CMK (cell line): ENCODE measurements around the gene MSX1.
A peak's percentile ranks its signal among the peaks of the same experiment; 100 is the strongest.

ENCODE experiments used
- DNase-seq: peaks from one replicate; pipeline ENCODE4 v3.0.0-alpha.2; 2010; ENCODE audit warnings: low read depth

The MSX1 gene

DNA sequence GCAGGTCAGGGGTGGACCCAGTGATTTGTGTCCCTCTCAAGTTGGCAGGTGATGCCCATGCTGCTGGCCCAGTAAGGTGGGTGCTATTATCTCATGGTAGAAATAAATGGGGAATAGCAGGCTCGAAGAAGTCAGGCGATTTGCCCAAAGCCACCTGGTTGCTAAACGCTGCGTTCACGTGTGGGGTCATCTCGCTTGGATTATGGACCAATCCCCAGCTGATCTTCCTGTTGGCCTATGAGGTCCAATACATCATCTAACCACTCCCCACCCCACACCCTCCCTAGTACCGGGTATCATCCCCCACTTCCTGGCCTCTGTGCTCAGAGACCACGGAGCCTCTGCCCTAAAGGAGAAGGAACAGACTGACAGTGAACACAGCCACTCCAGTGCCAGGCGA lies 18.3 kb upstream of the MSX1 start:
- DNase-seq = no peak

- no peak for DNase-seq
These were observed 16.7 kb upstream of the MSX1 start for GRCh38 chr4:4842476-4843441.

GRCh38 chr4:4843635-4844291 lies 15.7 kb upstream of the MSX1 start:
- DNase-seq = no peak

- DNase-seq = no peak
These were observed 14.4 kb upstream of the MSX1 start for GRCh38 chr4:4845027-4845426.

GRCh38 chr4:4847011-4847410 lies 12.5 kb upstream of the MSX1 start:
- DNase-seq = no peak

DNA sequence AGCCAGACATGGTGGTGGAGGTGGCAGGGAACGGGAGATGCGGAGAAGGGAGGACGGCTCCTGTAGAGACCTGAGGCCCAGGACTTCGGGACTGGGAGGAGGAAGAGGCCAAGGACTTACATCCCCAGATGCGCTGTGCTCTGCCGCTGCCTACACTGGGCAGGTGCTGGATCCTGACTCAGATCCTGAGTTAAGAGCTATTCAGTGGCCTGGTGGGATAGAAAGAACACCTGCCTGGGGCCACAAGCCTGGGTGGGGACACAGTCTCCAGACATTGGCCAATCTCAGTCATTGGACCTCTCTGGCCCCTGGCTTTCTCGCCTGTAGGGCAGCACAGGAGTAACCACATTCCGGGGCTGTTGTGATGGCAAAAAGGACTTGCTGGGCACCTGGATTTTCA lies 10.9 kb upstream of the MSX1 start:
- DNase-seq = no peak

DNA sequence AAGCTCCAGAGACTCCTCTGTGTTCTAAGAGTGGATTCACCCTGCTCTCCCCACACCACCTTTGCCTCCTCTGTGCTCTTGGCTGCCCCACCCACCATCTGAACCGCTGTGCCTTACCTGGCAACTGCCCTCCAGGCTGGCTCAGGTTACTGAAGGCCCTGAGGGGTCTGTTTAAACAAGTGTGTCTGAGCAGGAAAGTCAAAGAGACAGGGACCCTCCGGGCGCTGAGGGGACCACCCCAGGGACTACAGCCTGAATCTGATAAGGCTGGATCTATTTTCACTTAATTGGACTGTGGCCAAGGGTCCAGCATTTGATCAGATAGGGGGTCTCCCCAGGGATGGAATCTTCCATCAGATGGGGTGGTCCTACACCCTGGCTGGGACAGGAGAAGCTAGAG lies 10.4 kb upstream of the MSX1 start:
- no peak for DNase-seq

DNA sequence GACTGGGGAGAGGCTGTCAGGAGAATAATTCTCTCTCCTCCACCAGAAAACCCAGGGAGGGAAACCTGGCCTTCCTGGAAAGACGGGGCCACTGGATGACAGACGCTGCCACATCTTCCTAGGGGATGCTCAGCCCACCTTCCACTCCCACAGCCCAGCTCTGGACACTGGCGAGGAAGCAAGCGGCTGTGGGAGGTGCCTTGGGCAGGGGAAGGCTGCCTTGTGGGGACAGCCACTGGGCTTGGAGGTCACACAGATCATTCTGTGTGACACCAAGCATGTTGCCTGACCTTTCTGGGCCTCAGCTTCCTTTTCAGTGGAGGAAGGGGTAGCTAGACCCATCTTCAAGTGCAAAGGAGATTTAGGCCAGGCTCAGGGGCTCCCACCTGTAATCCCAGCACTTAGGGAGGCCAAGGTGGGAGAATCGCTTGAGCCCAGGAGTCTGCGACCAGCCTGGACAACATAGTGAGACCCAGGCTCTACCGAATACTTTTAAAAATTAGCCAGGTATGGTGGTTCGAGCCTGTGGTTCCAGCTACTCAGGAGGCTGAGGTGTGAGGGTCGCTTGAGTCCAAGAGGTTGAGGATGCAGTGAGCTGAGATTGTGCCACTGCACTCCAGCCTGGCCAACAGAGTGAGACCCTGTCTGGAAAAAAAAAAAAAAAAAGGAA lies 9.8 kb upstream of the MSX1 start:
- DNase-seq = no peak

GRCh38 chr4:4851081-4851480 lies 8.4 kb upstream of the MSX1 start:
- no peak for DNase-seq

GRCh38 chr4:4851906-4852305 lies 7.6 kb upstream of the MSX1 start:
- no peak for DNase-seq

DNA sequence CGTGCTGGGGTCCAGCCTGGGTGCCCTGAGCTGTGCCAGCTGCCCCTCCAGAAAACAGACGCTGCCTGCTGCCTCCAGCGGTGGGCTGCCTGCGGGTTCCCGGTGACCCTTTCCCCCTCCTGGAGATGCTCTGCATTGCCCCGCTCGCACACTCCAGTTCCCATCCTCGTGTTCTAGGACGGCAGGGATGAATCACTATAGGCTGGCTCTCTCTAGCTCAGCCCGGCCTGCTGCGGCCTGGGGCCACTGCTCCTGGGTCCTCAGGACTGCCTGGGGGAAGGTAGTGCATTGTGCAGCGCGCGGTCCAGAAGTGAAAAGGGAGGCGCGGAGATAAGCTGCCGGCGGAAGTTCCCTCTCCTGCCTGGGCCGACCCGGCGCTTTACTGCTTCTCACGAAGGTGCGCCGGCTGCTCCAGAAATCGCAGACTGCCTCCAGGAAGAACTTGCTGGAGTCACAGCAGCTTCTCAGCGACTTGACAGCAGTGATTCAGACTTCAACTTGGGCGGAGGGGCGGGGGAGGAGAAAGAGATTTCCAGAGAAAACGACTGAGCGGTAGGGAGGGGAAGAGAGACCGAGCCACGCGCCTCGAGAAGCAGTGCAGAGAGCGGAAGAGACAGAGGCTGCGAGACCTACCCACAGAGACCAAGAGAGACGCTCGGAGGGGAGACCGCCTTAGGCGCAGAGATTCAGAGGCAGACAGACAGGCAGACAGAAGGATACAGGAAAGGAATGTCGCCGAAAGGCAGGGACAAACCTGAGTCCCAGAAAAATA lies 6.7 kb upstream of the MSX1 start:
- peak; percentile 34 for DNase-seq

GRCh38 chr4:4853371-4853823 lies 6.1 kb upstream of the MSX1 start:
- no peak for DNase-seq

DNA sequence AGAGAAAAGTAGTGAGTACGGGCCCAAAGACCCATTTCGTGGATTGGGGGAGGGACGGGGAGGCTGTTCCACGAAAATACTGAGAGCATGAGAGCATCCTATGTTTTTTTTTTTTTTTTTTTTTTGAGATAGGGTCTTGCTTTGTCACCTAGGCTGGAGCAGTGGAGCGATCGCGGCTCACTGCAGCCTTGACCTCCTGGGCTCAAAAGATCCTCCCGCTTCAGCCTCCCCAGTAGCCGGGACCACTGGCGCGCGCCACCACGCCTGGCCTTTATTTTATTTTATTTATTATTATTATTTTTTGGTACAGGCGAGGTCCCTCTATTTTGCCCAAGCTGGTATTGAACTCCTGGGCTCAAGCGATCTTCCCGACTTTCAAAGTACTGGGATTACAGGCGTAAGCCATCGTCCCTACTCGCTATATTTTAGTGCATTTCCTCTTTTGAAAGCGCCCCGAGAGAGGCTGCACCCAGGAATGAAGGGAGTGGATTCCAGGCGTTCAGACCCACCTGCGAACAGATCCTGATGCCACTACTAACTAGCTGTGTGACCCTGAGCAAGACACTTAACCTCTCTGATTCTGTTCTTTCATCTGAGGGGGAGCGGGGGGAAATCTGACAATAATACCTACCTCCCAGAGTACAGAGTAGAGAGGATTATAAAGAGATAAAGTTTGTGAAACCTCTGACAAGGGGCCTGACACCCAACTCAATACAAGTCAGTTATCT lies 5.4 kb upstream of the MSX1 start:
- no peak for DNase-seq

GRCh38 chr4:4854649-4855295 lies 4.7 kb upstream of the MSX1 start:
- DNase-seq = no peak

DNA sequence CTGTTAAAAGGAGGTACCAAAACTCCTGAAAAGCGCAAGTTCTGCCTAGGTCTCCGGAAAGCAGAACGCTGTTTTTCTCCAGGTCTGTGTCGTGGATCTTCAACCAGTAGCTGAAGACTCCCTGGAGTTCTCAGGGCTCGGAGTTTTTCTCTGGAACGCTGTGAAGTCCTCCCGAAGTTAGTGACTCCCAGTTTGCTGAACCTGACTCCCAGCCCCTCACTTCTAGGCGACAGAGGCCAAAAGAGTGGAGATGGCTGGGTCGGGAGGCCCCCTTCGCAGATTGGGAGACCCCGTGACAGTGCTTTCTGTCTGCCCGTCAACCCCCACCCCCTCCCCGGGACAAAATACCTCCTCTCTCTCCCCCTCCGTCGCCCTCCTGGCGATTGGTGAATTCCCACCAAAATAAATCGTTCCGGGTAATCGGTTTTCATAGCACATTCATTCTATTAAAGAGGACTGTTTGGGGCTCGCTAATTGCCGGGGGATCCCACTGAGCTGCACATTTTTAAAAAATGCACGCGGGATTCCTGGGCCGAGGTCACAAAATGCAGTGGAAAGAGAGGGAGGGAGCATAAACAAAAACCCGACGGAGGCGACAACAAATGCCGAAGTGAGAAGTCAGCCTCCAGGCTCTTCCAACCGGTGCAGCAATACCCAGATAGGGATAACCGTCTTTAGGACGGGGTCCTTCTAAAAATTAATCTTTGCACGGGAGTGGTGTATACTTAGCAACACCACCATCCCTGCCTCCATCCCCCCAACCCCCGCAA lies 4.0 kb upstream of the MSX1 start:
- no peak for DNase-seq

- DNase-seq = no peak
These were observed 3.1 kb upstream of the MSX1 start for GRCh38 chr4:4856071-4857000.

DNA sequence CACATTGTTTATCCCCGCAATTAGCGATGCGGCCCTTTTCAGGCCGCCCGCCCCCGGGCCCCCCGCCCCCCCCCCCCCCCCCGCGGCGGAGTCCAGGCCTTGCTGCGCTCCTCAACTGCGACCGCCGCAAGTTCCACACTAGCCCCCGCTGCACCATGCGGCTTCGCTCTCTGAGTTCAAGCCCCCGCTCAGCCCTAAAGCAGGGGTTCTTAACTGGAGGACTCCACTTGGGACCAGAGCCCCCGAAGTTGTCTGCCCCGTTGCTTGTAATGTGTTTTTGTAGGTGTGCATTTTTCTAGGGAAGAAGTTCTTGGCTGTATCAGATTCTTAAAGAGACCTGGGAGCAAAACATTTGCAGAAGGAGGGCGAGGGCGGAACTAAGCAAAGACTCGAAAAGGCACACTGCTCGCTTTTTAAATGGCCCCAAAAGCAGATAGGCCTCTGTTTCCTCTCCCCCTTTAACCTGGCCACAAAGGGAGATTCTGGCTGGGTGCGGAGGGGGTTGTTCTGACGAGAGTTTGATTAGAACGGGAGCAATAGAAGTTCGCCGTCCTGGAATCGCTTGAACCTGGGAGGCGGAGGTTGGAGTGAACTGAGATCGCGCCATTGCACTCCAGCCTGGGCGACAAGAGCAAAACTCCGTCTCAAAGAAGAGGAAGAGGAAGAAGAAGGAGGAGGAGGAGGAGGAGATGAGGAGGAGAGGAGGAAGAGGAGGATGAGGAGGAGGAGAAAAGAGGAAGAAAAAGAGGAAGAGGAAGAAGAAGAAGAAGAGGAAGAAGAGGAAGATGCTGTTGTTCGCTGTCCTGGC lies 2.3 kb upstream of the MSX1 start:
- DNase-seq = no peak
